Fibroblast of pulmonary artery (primary cell): ENCODE data around the gene SLC2A11.

Experiments
- DNase-seq: peaks from one replicate; pipeline ENCODE4 v3.0.0-alpha.2; 2010; ENCODE audit warnings: low read depth
- H3K4me3 ChIP-seq: replicated peaks from 2 replicates; pipeline ENCODE4 v1.5.1; 2011; ENCODE audit warnings: low read depth, mild to moderate bottlenecking, control low read depth, low read length, moderate library complexity
- TF ChIP-seq, protein P1 (sequence below): IDR thresholded peaks from 2 replicates; pipeline ENCODE4 v1.5.1; 2011; ENCODE audit warnings: mild to moderate bottlenecking, control low read depth, low read length, inconsistent platforms; ENCODE audit errors: missing control alignments

Gene SLC2A11

DNA sequence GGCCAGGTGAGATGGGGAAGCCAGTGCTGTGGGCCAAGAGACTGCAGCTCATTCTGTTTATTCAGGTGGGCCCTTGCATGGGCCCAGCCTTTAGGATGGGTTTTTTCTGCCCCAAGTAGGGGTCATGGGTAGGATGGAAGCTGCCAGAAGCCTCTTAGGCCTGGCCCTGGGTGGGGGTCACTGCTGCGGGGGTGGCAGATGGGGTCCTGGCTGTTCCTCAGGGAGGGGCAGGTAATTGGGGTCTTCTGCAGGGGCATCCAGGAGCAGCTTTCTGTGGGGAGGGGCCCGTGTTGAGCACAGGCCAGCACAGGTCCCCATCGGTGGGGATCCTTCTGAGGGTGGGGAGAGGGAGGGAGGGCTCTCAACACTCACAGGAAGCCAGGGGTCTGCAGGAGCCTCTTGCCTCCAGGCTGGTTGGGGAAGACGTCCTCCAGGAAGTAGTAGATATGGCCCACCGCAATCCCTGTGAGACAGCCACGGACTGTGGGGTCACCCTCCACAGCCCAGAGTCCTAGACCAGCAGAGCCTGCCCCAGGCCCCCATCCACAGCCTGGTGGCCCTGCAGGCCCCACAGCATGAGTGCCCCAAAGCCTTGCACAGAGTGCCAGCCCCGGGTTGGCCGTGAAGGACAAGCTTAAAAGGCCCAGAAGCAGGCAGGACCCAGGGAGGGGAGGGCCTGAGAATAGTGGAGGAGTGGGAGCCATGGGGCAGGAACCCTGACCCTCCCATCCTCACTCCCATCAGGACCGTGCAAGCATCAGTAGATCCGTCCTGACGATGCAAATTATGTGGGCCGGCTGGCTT is 20.8 kb upstream of the SLC2A11 start:
- DNase-seq, result no peak
- no peak overlapping the region for H3K4me3 ChIP-seq
- TF ChIP-seq, protein P1, sequence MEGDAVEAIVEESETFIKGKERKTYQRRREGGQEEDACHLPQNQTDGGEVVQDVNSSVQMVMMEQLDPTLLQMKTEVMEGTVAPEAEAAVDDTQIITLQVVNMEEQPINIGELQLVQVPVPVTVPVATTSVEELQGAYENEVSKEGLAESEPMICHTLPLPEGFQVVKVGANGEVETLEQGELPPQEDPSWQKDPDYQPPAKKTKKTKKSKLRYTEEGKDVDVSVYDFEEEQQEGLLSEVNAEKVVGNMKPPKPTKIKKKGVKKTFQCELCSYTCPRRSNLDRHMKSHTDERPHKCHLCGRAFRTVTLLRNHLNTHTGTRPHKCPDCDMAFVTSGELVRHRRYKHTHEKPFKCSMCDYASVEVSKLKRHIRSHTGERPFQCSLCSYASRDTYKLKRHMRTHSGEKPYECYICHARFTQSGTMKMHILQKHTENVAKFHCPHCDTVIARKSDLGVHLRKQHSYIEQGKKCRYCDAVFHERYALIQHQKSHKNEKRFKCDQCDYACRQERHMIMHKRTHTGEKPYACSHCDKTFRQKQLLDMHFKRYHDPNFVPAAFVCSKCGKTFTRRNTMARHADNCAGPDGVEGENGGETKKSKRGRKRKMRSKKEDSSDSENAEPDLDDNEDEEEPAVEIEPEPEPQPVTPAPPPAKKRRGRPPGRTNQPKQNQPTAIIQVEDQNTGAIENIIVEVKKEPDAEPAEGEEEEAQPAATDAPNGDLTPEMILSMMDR, result no peak

DNA sequence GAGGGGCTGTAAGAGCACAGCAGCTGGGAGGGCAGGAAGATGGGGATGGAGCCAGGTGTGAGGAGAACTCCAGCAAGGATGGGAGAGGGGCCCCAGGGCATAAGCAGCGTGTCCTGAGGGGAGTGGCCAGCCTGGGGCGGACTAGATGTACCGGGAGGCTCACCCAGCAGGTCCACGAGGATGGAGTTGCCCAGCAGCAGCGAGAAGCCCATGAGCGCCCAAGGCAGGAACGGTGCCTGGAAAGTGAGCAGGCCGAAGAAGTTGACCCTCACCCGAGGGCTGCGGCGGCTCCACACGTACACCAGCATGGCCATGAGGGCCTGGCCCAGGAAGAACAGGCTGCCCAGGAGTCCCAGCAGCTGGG is 20.2 kb upstream of the SLC2A11 start:
- DNase-seq, result no peak
- H3K4me3 ChIP-seq, result no peak overlapping the region
- TF ChIP-seq, protein P1, result no peak

DNA sequence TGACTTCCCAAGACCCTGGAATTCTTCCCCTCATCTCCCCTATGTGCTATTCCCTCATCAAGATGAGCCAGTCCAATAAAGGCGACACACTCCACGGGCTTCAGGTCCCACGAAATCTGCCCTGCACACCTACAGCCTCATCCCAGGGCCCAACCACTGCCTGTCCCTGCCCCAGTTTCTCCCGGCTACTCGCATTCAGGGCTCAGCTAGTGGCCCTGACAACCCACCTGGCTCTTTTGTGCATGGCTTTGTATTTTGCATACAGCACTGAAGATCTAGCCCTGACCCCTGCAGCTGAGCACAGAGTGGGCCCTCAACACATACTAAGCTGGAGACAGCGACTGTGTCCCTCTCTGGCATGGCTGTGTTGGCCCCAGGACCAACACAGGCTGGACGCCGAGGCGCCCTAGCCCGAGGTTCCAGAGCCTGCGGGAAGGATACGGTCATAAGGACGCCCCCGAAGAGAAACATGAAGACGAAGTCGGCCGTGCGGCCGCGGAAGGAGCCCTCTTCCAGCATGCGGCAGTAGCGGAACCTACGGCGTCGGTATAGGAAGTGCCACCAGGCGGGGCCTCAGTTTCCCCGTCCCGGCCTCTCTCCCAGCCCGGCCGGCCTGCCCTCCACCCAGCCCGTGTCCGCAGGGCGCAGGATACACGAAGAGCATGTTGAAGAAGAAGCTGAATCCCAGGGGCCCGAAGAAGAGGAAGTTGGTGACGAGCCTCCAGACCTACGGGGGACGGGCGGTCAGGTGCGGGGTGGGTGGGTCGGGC is 19.6 kb upstream of the SLC2A11 start:
- TF ChIP-seq, protein P1, result no peak
- no peak for DNase-seq
- no peak overlapping the region for H3K4me3 ChIP-seq

DNA sequence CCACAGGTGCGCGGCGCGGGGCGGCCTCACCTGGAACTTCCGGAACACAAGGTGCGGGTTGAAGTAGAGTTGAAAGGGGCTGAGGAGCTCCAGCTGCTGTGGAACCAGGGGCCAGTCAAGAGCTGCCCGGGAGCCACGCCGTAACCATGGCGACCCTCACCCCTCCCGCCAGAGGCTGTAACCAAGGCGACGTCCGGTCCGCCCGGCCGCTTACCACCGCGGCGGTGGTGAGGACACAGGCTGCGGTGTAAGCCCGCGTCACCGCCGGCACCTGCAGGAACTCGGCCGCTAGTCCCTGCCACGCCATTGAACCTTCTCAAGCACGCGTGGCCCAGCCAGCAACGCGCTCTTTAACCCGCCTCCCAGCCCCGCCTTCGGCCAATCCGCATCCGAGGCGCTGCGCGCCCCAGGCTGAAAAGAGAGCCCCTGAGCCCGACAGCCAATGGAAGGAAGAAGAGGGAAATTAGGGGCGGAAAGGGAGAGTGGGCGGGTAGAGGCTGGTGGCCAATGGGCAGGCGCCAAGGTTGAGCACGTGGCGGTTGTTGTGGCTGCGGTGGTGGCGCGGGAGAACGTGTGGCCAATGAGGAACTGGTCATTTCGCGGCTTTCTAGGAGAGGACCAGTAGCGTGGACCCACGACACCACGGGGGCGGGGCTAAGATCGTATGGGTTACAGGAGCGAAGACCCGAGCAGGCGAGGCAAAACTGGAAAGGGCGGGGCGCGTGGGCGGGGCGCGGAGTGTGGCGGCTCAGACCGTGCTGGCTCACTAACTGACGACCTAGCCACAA is 18.8 kb upstream of the SLC2A11 start, which contains the start of gene DERL3:
Gene DERL3 (minus strand): TSS at position 326 of the 788 bp plus-strand sequence. CDS start 19 bp downstream, at position 307.
- H3K4me3 ChIP-seq, result peak within 1 kb of the TSS; percentile 42
- DNase-seq, result peak; percentile 97
- TF ChIP-seq, protein P1, result no peak

DNA sequence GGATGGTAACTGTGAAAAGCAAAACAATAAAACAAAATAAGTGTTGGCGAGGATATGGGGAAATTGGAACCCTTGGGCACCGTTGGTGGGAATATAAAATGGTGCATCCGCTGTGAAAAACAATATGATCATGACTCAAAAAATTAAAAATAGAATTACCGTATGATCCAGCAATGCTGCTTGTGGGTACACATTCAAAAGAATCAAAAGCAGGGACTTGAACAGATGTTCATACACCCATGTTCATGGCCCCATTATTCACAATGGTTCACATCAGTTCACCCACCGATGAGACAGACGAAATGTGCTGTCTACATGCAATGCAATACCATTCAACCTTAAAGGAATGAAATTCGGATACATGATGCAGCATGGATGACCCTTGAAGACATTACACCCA is 17.6 kb upstream of the SLC2A11 start:
- no peak for DNase-seq
- H3K4me3 ChIP-seq, result no peak overlapping the region
- TF ChIP-seq, protein P1, result no peak

DNA sequence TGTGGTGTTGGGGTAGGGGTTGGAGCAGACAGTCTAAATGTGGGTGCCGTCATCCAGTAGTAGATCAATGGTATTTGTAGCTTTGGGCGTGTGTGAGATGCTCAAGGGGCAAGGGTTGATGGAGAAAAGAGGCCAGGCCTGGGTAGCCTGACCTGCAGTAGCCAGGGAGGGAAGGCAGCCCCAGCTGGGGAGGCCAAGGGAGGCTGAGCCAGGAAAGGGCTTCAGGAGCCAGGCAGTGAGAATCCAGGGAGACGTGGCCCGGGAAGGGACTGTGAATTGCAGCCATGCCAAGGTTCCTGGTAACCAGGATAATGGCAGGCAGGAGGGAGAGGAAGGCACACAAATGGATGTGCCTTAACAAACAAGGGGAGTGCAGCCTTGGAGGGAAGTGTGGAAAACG is 16.4 kb upstream of the SLC2A11 start:
- TF ChIP-seq, protein P1, result no peak
- DNase-seq, result no peak
- H3K4me3 ChIP-seq, result no peak overlapping the region
